HTERT RPE-1 (cell line): ENCODE measurements around the gene KCNIP1.

ENCODE experiments used
- in situ Hi-C: fragments of 300-500 bp; cut with MboI; formaldehyde crosslinking; loops from 4 replicates; pipeline ENCODE4 v1.14.3; 2020; ENCODE audit warnings: low sequenced_read_pairs

Gene KCNIP1

GRCh38 chr5:170589643-170590042 is 85.8 kb downstream of the KCNIP1 start:
- in situ Hi-C loops: no loop called here

GRCh38 chr5:170590566-170590965 is 86.7 kb downstream of the KCNIP1 start:
- in situ Hi-C loops: no loop called here

GRCh38 chr5:170591054-170591453 is 87.2 kb downstream of the KCNIP1 start:
- in situ Hi-C loops: no loop called here

- in situ Hi-C loops: no loop called here
Observed at GRCh38 chr5:170596482-170597044, 92.7 kb downstream of the KCNIP1 start.

GRCh38 chr5:170597109-170597751 is 93.4 kb downstream of the KCNIP1 start:
- in situ Hi-C loops: no loop called here

- in situ Hi-C loops: no loop called here
Observed at GRCh38 chr5:170597872-170598271, 94.1 kb downstream of the KCNIP1 start.

- in situ Hi-C loops: no loop called here
Observed at GRCh38 chr5:170599756-170600155, 95.9 kb downstream of the KCNIP1 start.

- in situ Hi-C loops: no loop called here
Observed at GRCh38 chr5:170601619-170602018, 97.8 kb downstream of the KCNIP1 start.

GRCh38 chr5:170603109-170603508 is 99.3 kb downstream of the KCNIP1 start:
- in situ Hi-C loops: no loop called here

- in situ Hi-C loops: no loop called here
Observed at GRCh38 chr5:170603578-170604565, 100.1 kb downstream of the KCNIP1 start.

- in situ Hi-C loops: no loop called here
Observed at GRCh38 chr5:170606941-170607340, 103.1 kb downstream of the KCNIP1 start.

- in situ Hi-C loops: no loop called here
Observed at GRCh38 chr5:170611449-170612090, 107.8 kb downstream of the KCNIP1 start.

- in situ Hi-C loops: no loop called here
Observed at GRCh38 chr5:170612256-170612678, 108.4 kb downstream of the KCNIP1 start.

GRCh38 chr5:170614065-170614490 is 110.3 kb downstream of the KCNIP1 start:
- in situ Hi-C loops: no loop called here

- in situ Hi-C loops: no loop called here
Observed at GRCh38 chr5:170614720-170615119, 110.9 kb downstream of the KCNIP1 start.

GRCh38 chr5:170617533-170618490 is 114.0 kb downstream of the KCNIP1 start:
- in situ Hi-C loops: no loop called here

- in situ Hi-C loops: no loop called here
Observed at GRCh38 chr5:170619869-170620268, 116.0 kb downstream of the KCNIP1 start.

GRCh38 chr5:170622933-170623332 is 119.1 kb downstream of the KCNIP1 start:
- in situ Hi-C loops: no loop called here

- in situ Hi-C loops: no loop called here
Observed at GRCh38 chr5:170623576-170624181, 119.9 kb downstream of the KCNIP1 start.
